ENCODE results near the gene TMEM44.
A peak's percentile ranks its signal among the peaks of the same experiment; 100 is the strongest.

Gene TMEM44

GRCh38 chr3:194623449-194624290 is 9.5 kb downstream of the TMEM44 start:
- TF ChIP-seq ISL1 (CRISPR knock-in tag; IDR thresholded peaks at IDR 0.05) (no peak), TCF4 (CRISPR knock-in tag; IDR thresholded peaks at IDR 0.05; ENCODE audit: borderline replicate concordance) (no peak), BACH2 (CRISPR knock-in tag; IDR thresholded peaks at IDR 0.05; ENCODE audit: borderline replicate concordance) (no peak), ZFP30 (CRISPR knock-in tag; IDR thresholded peaks at IDR 0.05) (no peak), OSR1 (CRISPR knock-in tag; IDR thresholded peaks at IDR 0.05) (no peak), ZNF70 (CRISPR knock-in tag; IDR thresholded peaks at IDR 0.05) (no peak), ZNF565 (CRISPR knock-in tag; conservative IDR thresholded peaks at IDR 0.05; ENCODE audit: low read depth) (no peak), ESRRG (CRISPR knock-in tag; IDR thresholded peaks at IDR 0.05) (no peak), ZFP3 (CRISPR knock-in tag; IDR thresholded peaks at IDR 0.05) (no peak), TOX (CRISPR knock-in tag; IDR thresholded peaks at IDR 0.05; ENCODE audit: borderline replicate concordance) (no peak), PPARA (CRISPR knock-in tag; IDR thresholded peaks at IDR 0.05; ENCODE audit: borderline replicate concordance) (no peak)
- peak; percentile 16 for ATAC-seq

GRCh38 chr3:194622621-194623340 is 10.4 kb downstream of the TMEM44 start:
- ATAC-seq: no peak
- TF ChIP-seq CSRNP3 (CRISPR knock-in tag; IDR thresholded peaks at IDR 0.05) (no peak), ZFP3 (CRISPR knock-in tag; IDR thresholded peaks at IDR 0.05) (no peak), TSHZ2 (CRISPR knock-in tag; IDR thresholded peaks at IDR 0.05) (no peak), TCF4 (CRISPR knock-in tag; IDR thresholded peaks at IDR 0.05; ENCODE audit: borderline replicate concordance) (no peak), PPARA (CRISPR knock-in tag; IDR thresholded peaks at IDR 0.05; ENCODE audit: borderline replicate concordance) (no peak), ZNF565 (CRISPR knock-in tag; conservative IDR thresholded peaks at IDR 0.05; ENCODE audit: low read depth) (no peak), ZNF70 (CRISPR knock-in tag; IDR thresholded peaks at IDR 0.05) (no peak), OSR1 (CRISPR knock-in tag; IDR thresholded peaks at IDR 0.05) (no peak), ESRRG (CRISPR knock-in tag; IDR thresholded peaks at IDR 0.05) (no peak), TOX (CRISPR knock-in tag; IDR thresholded peaks at IDR 0.05; ENCODE audit: borderline replicate concordance) (no peak), POU6F1 (CRISPR knock-in tag; IDR thresholded peaks at IDR 0.05; ENCODE audit: borderline replicate concordance, low read depth) (no peak), PATZ1 (CRISPR knock-in tag; IDR thresholded peaks at IDR 0.05; ENCODE audit: borderline replicate concordance) (no peak), ZNF8 (CRISPR knock-in tag; IDR thresholded peaks at IDR 0.05) (no peak), BACH2 (CRISPR knock-in tag; IDR thresholded peaks at IDR 0.05; ENCODE audit: borderline replicate concordance) (no peak), GLIS3 (CRISPR knock-in tag; IDR thresholded peaks at IDR 0.05) (no peak), RARB (CRISPR knock-in tag; IDR thresholded peaks at IDR 0.05) (no peak), ZC3H10 (CRISPR knock-in tag; IDR thresholded peaks at IDR 0.05) (no peak)

GRCh38 chr3:194621947-194622346 is 11.3 kb downstream of the TMEM44 start:
- ATAC-seq: no peak
- TF ChIP-seq ARNTL (CRISPR knock-in tag; IDR thresholded peaks at IDR 0.05; ENCODE audit: borderline replicate concordance, low read depth): no peak
- TF ChIP-seq GLIS3 (CRISPR knock-in tag; IDR thresholded peaks at IDR 0.05): no peak
- TF ChIP-seq ZNF70 (CRISPR knock-in tag; IDR thresholded peaks at IDR 0.05): no peak
- TF ChIP-seq ESRRG (CRISPR knock-in tag; IDR thresholded peaks at IDR 0.05): no peak
- TF ChIP-seq OSR1 (CRISPR knock-in tag; IDR thresholded peaks at IDR 0.05): no peak
- TF ChIP-seq TOX (CRISPR knock-in tag; IDR thresholded peaks at IDR 0.05; ENCODE audit: borderline replicate concordance): no peak
- no peak for TF ChIP-seq BACH2 (CRISPR knock-in tag; IDR thresholded peaks at IDR 0.05; ENCODE audit: borderline replicate concordance)
- TF ChIP-seq PATZ1 (CRISPR knock-in tag; IDR thresholded peaks at IDR 0.05; ENCODE audit: borderline replicate concordance): no peak
- no peak for TF ChIP-seq CSRNP3 (CRISPR knock-in tag; IDR thresholded peaks at IDR 0.05)
- TF ChIP-seq CSDC2 (CRISPR knock-in tag; IDR thresholded peaks at IDR 0.05): no peak
- no peak for TF ChIP-seq RARB (CRISPR knock-in tag; IDR thresholded peaks at IDR 0.05)
- no peak for TF ChIP-seq ZNF565 (CRISPR knock-in tag; conservative IDR thresholded peaks at IDR 0.05; ENCODE audit: low read depth)

Data from SK-N-SH treated with all-trans-retinoic acid at 6 μM for 48 hours (cell line).